Measurements from ENCODE around the gene PLCB2. TPM values are rescaled to one million over a fixed set of nuclear protein-coding genes. Genes with fewer than 3 reads are reported as not detected.

PLCB2 gene
- total and polyA plus RNA-seq, 8 donors = 3.5 to 12.5 (median 5.5) TPM

DNA sequence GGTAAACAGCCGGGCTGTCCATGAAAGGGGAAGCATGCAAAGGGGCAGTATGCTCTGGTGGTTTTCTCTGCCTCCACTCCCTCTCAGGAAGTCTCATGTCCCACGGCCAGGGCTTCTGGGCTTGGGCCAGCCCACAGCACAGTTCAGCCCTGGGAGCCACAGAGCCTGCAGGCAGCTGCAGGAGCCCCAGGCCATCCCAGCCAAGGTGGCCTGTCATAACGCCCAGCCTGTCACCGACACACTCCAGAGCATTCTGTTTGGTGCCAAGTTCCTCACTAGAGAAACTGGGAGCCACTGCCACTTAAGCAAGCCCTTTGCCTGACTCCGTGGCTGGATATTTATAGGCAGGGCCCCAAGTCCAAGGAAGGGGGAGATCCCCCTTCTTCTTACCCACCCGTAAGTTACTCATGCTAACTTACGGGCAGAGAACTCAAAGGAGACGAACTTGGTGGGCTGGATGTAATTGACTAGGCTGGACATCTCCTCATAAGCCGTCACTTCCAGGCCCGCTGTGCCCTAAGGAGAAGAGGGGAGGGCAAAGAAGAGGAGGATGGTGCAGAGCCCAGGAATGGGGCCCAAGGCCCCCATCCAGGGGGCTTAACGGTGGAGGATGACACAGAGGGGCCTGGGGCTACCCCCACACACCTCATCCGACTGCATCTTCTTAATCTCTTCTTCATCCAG, 11.7 kb downstream of the PLCB2 start:
- 59 to 77% (median 71%) methylated on average over 10 to 12 of the region's 12 CpGs for WGBS, 5 donors
- Histone ChIP-seq H3K36me3 (peaks cover 0 to 47% (median 0%) of the 10 kb centered on the region in 4 donors), H3K4me1 (peaks cover 6 to 23% (median 10%) of the 10 kb centered on the region in 4 donors), H3K27ac (peak overlapping the region in 1 of 5 donors; percentile 38), H3K27me3 (peaks cover 0 to 15% (median 10%) of the 10 kb centered on the region in 3 donors), H3K9me3 (peaks cover 0 to 5% (median 0%) of the 10 kb centered on the region in 4 donors), H3K4me3 (no peak overlapping the region)
- TF ChIP-seq, protein P1, sequence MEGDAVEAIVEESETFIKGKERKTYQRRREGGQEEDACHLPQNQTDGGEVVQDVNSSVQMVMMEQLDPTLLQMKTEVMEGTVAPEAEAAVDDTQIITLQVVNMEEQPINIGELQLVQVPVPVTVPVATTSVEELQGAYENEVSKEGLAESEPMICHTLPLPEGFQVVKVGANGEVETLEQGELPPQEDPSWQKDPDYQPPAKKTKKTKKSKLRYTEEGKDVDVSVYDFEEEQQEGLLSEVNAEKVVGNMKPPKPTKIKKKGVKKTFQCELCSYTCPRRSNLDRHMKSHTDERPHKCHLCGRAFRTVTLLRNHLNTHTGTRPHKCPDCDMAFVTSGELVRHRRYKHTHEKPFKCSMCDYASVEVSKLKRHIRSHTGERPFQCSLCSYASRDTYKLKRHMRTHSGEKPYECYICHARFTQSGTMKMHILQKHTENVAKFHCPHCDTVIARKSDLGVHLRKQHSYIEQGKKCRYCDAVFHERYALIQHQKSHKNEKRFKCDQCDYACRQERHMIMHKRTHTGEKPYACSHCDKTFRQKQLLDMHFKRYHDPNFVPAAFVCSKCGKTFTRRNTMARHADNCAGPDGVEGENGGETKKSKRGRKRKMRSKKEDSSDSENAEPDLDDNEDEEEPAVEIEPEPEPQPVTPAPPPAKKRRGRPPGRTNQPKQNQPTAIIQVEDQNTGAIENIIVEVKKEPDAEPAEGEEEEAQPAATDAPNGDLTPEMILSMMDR (IDR thresholded peaks at IDR 0.05) = no peak
- no peak for TF ChIP-seq EP300 (IDR thresholded peaks at IDR 0.05)
- peak in 1 of 3 donors; percentile 63 for TF ChIP-seq POLR2AphosphoS5 (IDR thresholded peaks at IDR 0.05)
- intact Hi-C loops (cut with DNase I; ENCODE audit: low total_unique reads) = no loop called here
- peak in 1 of 2 donors; percentile 51 for DNase-seq

GRCh38 chr15:40295297-40295696, 12.4 kb downstream of the PLCB2 start:
- Histone ChIP-seq H3K36me3 (peaks cover 0 to 50% (median 0%) of the 10 kb centered on the region in 4 donors), H3K4me3 (no peak overlapping the region), H3K9me3 (no peaks in the 10 kb centered on the region), H3K4me1 (peaks cover 12 to 27% (median 17%) of the 10 kb centered on the region in 4 donors), H3K27me3 (peaks cover 0 to 22% (median 12%) of the 10 kb centered on the region in 3 donors), H3K27ac (no peak overlapping the region)
- intact Hi-C loops (cut with DNase I; ENCODE audit: low total_unique reads) = no loop called here
- WGBS, 5 donors = 59 to 89% (median 67%) methylated on average over 1 of the region's 1 CpG
- TF ChIP-seq, protein P1 (IDR thresholded peaks at IDR 0.05) = no peak
- no peak for TF ChIP-seq EP300 (IDR thresholded peaks at IDR 0.05)
- no peak for TF ChIP-seq POLR2A (IDR thresholded peaks at IDR 0.05)
- TF ChIP-seq POLR2AphosphoS5 (IDR thresholded peaks at IDR 0.05) = no peak
- DNase-seq = no peak

- intact Hi-C loops (cut with DNase I; ENCODE audit: low total_unique reads) = no loop called here
- WGBS, 5 donors = 71 to 92% (median 88%) methylated on average over 2 to 20 of the region's 20 CpGs
Measured at GRCh38 chr15:40293905-40294895, 13.5 kb downstream of the PLCB2 start.

More at GRCh38 chr15:40293905-40294895, 13.5 kb downstream of the PLCB2 start:
- DNase-seq = no peak
- peaks cover 0 to 23% (median 14%) of the 10 kb centered on the region in 3 donors for H3K27me3 ChIP-seq
- TF ChIP-seq POLR2A (IDR thresholded peaks at IDR 0.05) (no peak), EP300 (IDR thresholded peaks at IDR 0.05) (no peak), POLR2AphosphoS5 (IDR thresholded peaks at IDR 0.05) (no peak)
- TF ChIP-seq, protein P1 (IDR thresholded peaks at IDR 0.05) = no peak
- peaks cover 0 to 50% (median 0%) of the 10 kb centered on the region in 4 donors for H3K36me3 ChIP-seq
- no peaks in the 10 kb centered on the region for H3K9me3 ChIP-seq
- no peak overlapping the region for H3K27ac ChIP-seq
- no peak overlapping the region for H3K4me3 ChIP-seq
- H3K4me1 ChIP-seq = peaks cover 12 to 36% (median 22%) of the 10 kb centered on the region in 4 donors
